Neural progenitor cell (in vitro differentiated cells): Measurements from ENCODE around the gene ANO2. TPM values are rescaled to one million over a fixed set of nuclear protein-coding genes. Genes with fewer than 3 reads are reported as not detected.

Source experiments
- DNase-seq: peaks from one replicate; pipeline ENCODE4 v3.0.0-alpha.2; 2016; ENCODE audit warnings: low spot score
- H2AFZ ChIP-seq: fragments of 200-600 bp; sonication (generic); replicated peaks from 2 replicates; pipeline ENCODE4 v1.6.1; 2016; ENCODE audit warnings: antibody characterized with exemption
- H3F3A ChIP-seq: fragments of 200-600 bp; sonication (generic); 2 replicates; pipeline ENCODE4 v1.6.1; 2016; ENCODE audit warnings: antibody characterized with exemption, low read depth
- H3K27ac ChIP-seq: fragments of 200-600 bp; sonication (generic); 2 replicates; pipeline ENCODE4 v1.5.1; 2016; ENCODE audit warnings: mild to moderate bottlenecking
- H3K27me3 ChIP-seq: fragments of 200-600 bp; sonication (generic); 2 replicates; pipeline ENCODE4 v1.6.1; 2016; ENCODE audit warnings: mild to moderate bottlenecking, moderate library complexity
- H3K36me3 ChIP-seq: fragments of 200-600 bp; sonication (generic); 2 replicates; pipeline ENCODE4 v1.5.1; 2016
- H3K4me1 ChIP-seq: fragments of 200-600 bp; sonication (generic); 2 replicates; pipeline ENCODE4 v1.6.1; 2016; ENCODE audit warnings: mixed run types
- H3K4me2 ChIP-seq: fragments of 200-600 bp; sonication (generic); 2 replicates; pipeline ENCODE4 v1.6.1; 2016
- H3K4me3 ChIP-seq: fragments of 200-600 bp; sonication (generic); 2 replicates; pipeline ENCODE4 v1.5.1; 2016
- H3K79me2 ChIP-seq: fragments of 200-600 bp; sonication (generic); 2 replicates; pipeline ENCODE4 v1.6.1; 2016; ENCODE audit warnings: low read depth
- H3K9ac ChIP-seq: fragments of 200-600 bp; sonication (generic); 2 replicates; pipeline ENCODE4 v1.6.1; 2016
- H3K9me3 ChIP-seq: fragments of 200-600 bp; sonication (generic); 2 replicates; pipeline ENCODE4 v1.5.1; 2016; ENCODE audit warnings: low read depth
- H4K20me1 ChIP-seq: fragments of 200-600 bp; sonication (generic); 2 replicates; pipeline ENCODE4 v1.6.1; 2016; ENCODE audit warnings: low read depth
- H3K27ac Mint-ChIP-seq: 3 replicates; pipeline ENCODE4 v1.8.0; 2021; ENCODE audit warnings: mixed read lengths
- H3K27me3 Mint-ChIP-seq: 2 replicates; pipeline ENCODE4 v1.8.0; 2022; ENCODE audit warnings: low read depth, mild to moderate bottlenecking, inconsistent platforms, moderate library complexity, mixed read lengths; ENCODE audit not compliant: insufficient read depth
- H3K36me3 Mint-ChIP-seq: 3 replicates; pipeline ENCODE4 v1.8.0; 2021; ENCODE audit warnings: mixed read lengths
- H3K4me1 Mint-ChIP-seq: 3 replicates; pipeline ENCODE4 v1.8.0; 2021; ENCODE audit warnings: mixed read lengths
- H3K4me3 Mint-ChIP-seq: 3 replicates; pipeline ENCODE4 v1.8.0; 2021; ENCODE audit warnings: mild to moderate bottlenecking, moderate library complexity, mixed read lengths
- H3K9me3 Mint-ChIP-seq: 3 replicates; pipeline ENCODE4 v1.8.0; 2020; ENCODE audit warnings: mixed read lengths
- CTCF ChIP-seq: fragments of 200-600 bp; sonication (generic); IDR thresholded peaks from 2 replicates; pipeline ENCODE4 v1.5.1; 2017; ENCODE audit warnings: antibody characterized with exemption, mild to moderate bottlenecking
- EZH2 ChIP-seq: fragments of 200-600 bp; sonication (generic); IDR thresholded peaks from 2 replicates; pipeline ENCODE4 v1.6.1; 2017; ENCODE audit warnings: antibody characterized with exemption, mild to moderate bottlenecking, moderate library complexity
- EZH2phosphoT487 ChIP-seq: fragments of 200-600 bp; sonication (generic); IDR thresholded peaks from 2 replicates; pipeline ENCODE4 v1.6.1; 2017; ENCODE audit warnings: antibody characterized with exemption
- total RNA-seq: library from RNA; depleted of rRNA; stranded (reverse); fragments of >200 nt; gene quantifications from 2 replicates; pipeline ENCODE4 v1.2.3, GENCODE V29; 2015; ENCODE audit warnings: low replicate concordance

ANO2 gene
- total RNA-seq, 1 donor from 2014 or later = 4.8 TPM

GRCh38 chr12:5874514-5874913 lies 70.5 kb downstream of the ANO2 start:
- peaks cover 6% of the 10 kb centered on the region for H3F3A ChIP-seq
- peaks cover 7% of the 10 kb centered on the region for H3K4me1 Mint-ChIP-seq
- no peak overlapping the region for H3K4me3 Mint-ChIP-seq

GRCh38 chr12:5873281-5873919 lies 71.7 kb downstream of the ANO2 start:
- H3K4me3 Mint-ChIP-seq = no peak overlapping the region
- H3K27ac Mint-ChIP-seq = no peak overlapping the region
- H3K27me3 ChIP-seq = no peaks in the 10 kb centered on the region
- no peak overlapping the region for H3K4me3 ChIP-seq
- peak overlapping the region; percentile 47 for H3K4me2 ChIP-seq
- H3F3A ChIP-seq = peaks cover 6% of the 10 kb centered on the region
- H3K27ac ChIP-seq = peak overlapping the region; percentile 20
- DNase-seq = peak; percentile 46
- peaks cover 15% of the 10 kb centered on the region for H3K4me1 Mint-ChIP-seq
- H3K9ac ChIP-seq = no peak overlapping the region
- H3K79me2 ChIP-seq = no peaks in the 10 kb centered on the region
- H2AFZ ChIP-seq = no peak overlapping the region
- no peaks in the 10 kb centered on the region for H3K36me3 Mint-ChIP-seq
- no peaks in the 10 kb centered on the region for H3K36me3 ChIP-seq
- H3K4me1 ChIP-seq = peaks cover 12% of the 10 kb centered on the region
- no peak for TF ChIP-seq EZH2phosphoT487
- TF ChIP-seq EZH2 = no peak
- TF ChIP-seq CTCF = no peak
- H3K9me3 ChIP-seq = no peaks in the 10 kb centered on the region
- H3K9me3 Mint-ChIP-seq = peaks cover 2% of the 10 kb centered on the region
- no peaks in the 10 kb centered on the region for H4K20me1 ChIP-seq
- peaks cover 7% of the 10 kb centered on the region for H3K27me3 Mint-ChIP-seq

More at GRCh38 chr12:5874514-5874913, 70.5 kb downstream of the ANO2 start:
- Histone ChIP-seq H2AFZ (no peak overlapping the region), H3K9ac (no peak overlapping the region), H4K20me1 (no peaks in the 10 kb centered on the region), H3K4me3 (no peak overlapping the region), H3K27ac (no peak overlapping the region), H3K4me2 (no peak overlapping the region), H3K9me3 (no peaks in the 10 kb centered on the region), H3K4me1 (peaks cover 12% of the 10 kb centered on the region), H3K36me3 (no peaks in the 10 kb centered on the region), H3K79me2 (no peaks in the 10 kb centered on the region), H3K27me3 (no peaks in the 10 kb centered on the region)
- Mint-ChIP-seq H3K9me3 (peaks cover 2% of the 10 kb centered on the region), H3K27me3 (peaks cover 4% of the 10 kb centered on the region), H3K36me3 (no peaks in the 10 kb centered on the region), H3K27ac (no peak overlapping the region)
- TF ChIP-seq EZH2phosphoT487 (no peak), CTCF (no peak)
- no peak for DNase-seq

- H3K27ac ChIP-seq = no peak overlapping the region
- no peak overlapping the region for H3K4me3 ChIP-seq
- no peak overlapping the region for H3K9ac ChIP-seq
- H4K20me1 ChIP-seq = no peaks in the 10 kb centered on the region
- Mint-ChIP-seq H3K4me1 (peaks cover 15% of the 10 kb centered on the region), H3K36me3 (no peaks in the 10 kb centered on the region), H3K4me3 (no peak overlapping the region), H3K27me3 (peaks cover 7% of the 10 kb centered on the region), H3K9me3 (peaks cover 2% of the 10 kb centered on the region), H3K27ac (no peak overlapping the region)
- no peak overlapping the region for H3K4me2 ChIP-seq
- H3K36me3 ChIP-seq = no peaks in the 10 kb centered on the region
- H2AFZ ChIP-seq = no peak overlapping the region
- no peaks in the 10 kb centered on the region for H3K27me3 ChIP-seq
- no peaks in the 10 kb centered on the region for H3K9me3 ChIP-seq
- peaks cover 12% of the 10 kb centered on the region for H3K4me1 ChIP-seq
- DNase-seq = peak; percentile 19
- TF ChIP-seq CTCF (peak; percentile 45), EZH2phosphoT487 (no peak), EZH2 (no peak)
- H3K79me2 ChIP-seq = no peaks in the 10 kb centered on the region
- peaks cover 6% of the 10 kb centered on the region for H3F3A ChIP-seq
These were observed 72.3 kb downstream of the ANO2 start for GRCh38 chr12:5872745-5873144.
